Effector memory CD4-positive, alpha-beta T cell (primary cell): ENCODE results near the gene PLEKHN1.
"Not testable (repeated sequence)": the region's sequence is repeated elsewhere in the genome, so short reads cannot be mapped to it uniquely, and the experiment has no call there.

ENCODE experiments used
- DNase-seq, 3 donors: peaks; one replicate each; pipeline ENCODE4 v3.0.0-alpha.2; 2020
- H3K27ac ChIP-seq: 2 replicates; pipeline ENCODE4 v1.7.0; 2013; ENCODE audit warnings: mild to moderate bottlenecking, low read length, moderate library complexity; ENCODE audit not compliant: insufficient read depth, poor library complexity, severe bottlenecking
- H3K27me3 ChIP-seq: replicated peaks from 2 replicates; pipeline ENCODE4 v1.7.0; 2013; ENCODE audit warnings: mild to moderate bottlenecking, low read length; ENCODE audit not compliant: insufficient read depth, control insufficient read depth, poor library complexity, severe bottlenecking
- H3K36me3 ChIP-seq: 2 replicates; pipeline ENCODE4 v1.7.0; 2013; ENCODE audit warnings: mild to moderate bottlenecking, low read length, moderate library complexity; ENCODE audit not compliant: control insufficient read depth, insufficient read depth
- H3K4me1 ChIP-seq: 2 replicates; pipeline ENCODE4 v1.7.0; 2013; ENCODE audit warnings: low read length, mild to moderate bottlenecking; ENCODE audit not compliant: control insufficient read depth, insufficient read depth, poor library complexity, severe bottlenecking
- H3K4me3 ChIP-seq: 2 replicates; pipeline ENCODE4 v1.7.0; 2013; ENCODE audit warnings: low read length, low read depth, mild to moderate bottlenecking; ENCODE audit not compliant: insufficient read depth, poor library complexity, severe bottlenecking
- H3K9me3 ChIP-seq: 2 replicates; pipeline ENCODE4 v1.7.0; 2013; ENCODE audit warnings: mild to moderate bottlenecking, low read length, moderate library complexity; ENCODE audit not compliant: control insufficient read depth

PLEKHN1 gene

GRCh38 chr1:975896-976683 is 9.8 kb downstream of the PLEKHN1 start:
- Histone ChIP-seq H3K27ac (no peak overlapping the region), H3K27me3 (no peaks in the 10 kb centered on the region), H3K9me3 (no peaks in the 10 kb centered on the region), H3K4me1 (peaks cover 10% of the 10 kb centered on the region), H3K4me3 (peak overlapping the region; percentile 37), H3K36me3 (no peaks in the 10 kb centered on the region)
- DNase-seq, result peak in 2 of 3 donors; percentile 34 to 36

- not testable (repeated sequence) for DNase-seq, H3K27ac ChIP-seq, H3K36me3 ChIP-seq, H3K27me3 ChIP-seq, H3K9me3 ChIP-seq, H3K4me3 ChIP-seq
- H3K4me1 ChIP-seq, result peaks cover 10% of the 10 kb centered on the region
Measured at GRCh38 chr1:976791-977190, 10.5 kb downstream of the PLEKHN1 start.

DNA sequence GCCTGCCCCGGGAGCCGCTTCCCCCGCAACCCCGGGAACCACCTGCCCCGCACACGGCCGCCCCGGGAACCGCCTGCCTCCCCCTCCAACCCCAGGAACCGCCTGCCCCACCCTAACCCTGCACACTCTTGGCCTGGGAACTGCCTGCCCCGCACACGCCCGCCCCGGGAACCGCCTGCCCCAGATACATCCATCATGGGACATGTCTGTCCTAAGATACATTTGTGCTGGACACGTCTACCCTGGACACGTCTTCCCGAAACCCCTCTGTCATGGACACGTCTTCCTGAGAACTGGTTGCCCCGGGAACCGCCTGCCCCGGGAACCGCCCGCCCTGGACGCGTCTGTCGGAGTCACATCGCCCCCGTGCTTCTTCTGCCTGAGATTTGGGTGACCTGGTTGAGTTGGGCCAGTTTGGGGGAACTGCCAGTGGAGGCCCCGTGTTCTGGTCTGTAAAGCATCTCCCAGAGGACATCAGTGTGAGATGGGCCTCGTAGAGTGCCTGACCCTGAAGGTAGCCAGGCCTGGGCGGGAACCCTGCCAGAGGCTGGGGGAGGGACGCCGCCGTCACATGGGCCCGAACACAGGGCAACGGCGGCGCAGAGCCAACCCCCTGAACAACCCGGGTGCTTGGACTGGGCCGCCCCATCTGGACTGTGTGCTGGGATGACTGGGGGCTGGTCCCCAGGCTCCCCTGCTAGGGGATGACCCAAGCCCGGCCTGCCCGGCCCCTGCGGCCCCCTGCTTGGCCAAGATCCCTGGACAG is 12.0 kb downstream of the PLEKHN1 start:
- Histone ChIP-seq H3K4me3 (no peak overlapping the region), H3K36me3 (no peaks in the 10 kb centered on the region), H3K27me3 (no peaks in the 10 kb centered on the region), H3K4me1 (peaks cover 10% of the 10 kb centered on the region), H3K27ac (no peak overlapping the region), H3K9me3 (no peaks in the 10 kb centered on the region)
- no peak for DNase-seq

- DNase-seq, result no peak
- Histone ChIP-seq H3K27ac (no peak overlapping the region), H3K9me3 (no peaks in the 10 kb centered on the region), H3K4me3 (no peak overlapping the region), H3K36me3 (no peaks in the 10 kb centered on the region), H3K27me3 (no peaks in the 10 kb centered on the region), H3K4me1 (peaks cover 10% of the 10 kb centered on the region)
Measured at GRCh38 chr1:978835-979743, 12.8 kb downstream of the PLEKHN1 start.

DNA sequence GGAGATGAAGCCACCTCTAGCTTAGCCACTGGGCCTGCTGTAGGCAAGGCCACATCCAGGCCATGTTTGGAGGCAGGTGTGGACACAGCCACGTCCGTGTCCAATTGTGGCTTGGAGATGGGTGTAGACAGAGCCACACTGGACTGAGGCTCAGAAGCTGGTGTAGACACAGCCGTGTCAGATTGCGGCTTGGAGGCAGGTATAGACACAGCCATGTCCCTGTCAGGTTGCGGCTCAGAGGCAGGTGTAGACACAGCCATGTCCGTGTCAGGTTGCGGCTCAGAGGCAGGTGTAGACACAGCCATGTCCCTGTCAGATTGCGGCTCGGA is 13.4 kb downstream of the PLEKHN1 start:
- H3K9me3 ChIP-seq, result no peaks in the 10 kb centered on the region
- H3K4me1 ChIP-seq, result peaks cover 10% of the 10 kb centered on the region
- no peak overlapping the region for H3K4me3 ChIP-seq
- DNase-seq, result no peak
- no peaks in the 10 kb centered on the region for H3K27me3 ChIP-seq
- H3K27ac ChIP-seq, result no peak overlapping the region
- no peaks in the 10 kb centered on the region for H3K36me3 ChIP-seq

- Histone ChIP-seq H3K9me3 (no peaks in the 10 kb centered on the region), H3K27ac (no peak overlapping the region), H3K4me3 (no peak overlapping the region), H3K27me3 (no peaks in the 10 kb centered on the region), H3K4me1 (peaks cover 10% of the 10 kb centered on the region), H3K36me3 (no peaks in the 10 kb centered on the region)
- DNase-seq, result no peak
Measured at GRCh38 chr1:980137-980571, 13.9 kb downstream of the PLEKHN1 start.

GRCh38 chr1:980602-981395 is 14.5 kb downstream of the PLEKHN1 start:
- DNase-seq, result no peak
- Histone ChIP-seq H3K9me3 (no peaks in the 10 kb centered on the region), H3K27ac (no peak overlapping the region), H3K27me3 (no peaks in the 10 kb centered on the region), H3K4me3 (no peak overlapping the region), H3K4me1 (peaks cover 6% of the 10 kb centered on the region), H3K36me3 (no peaks in the 10 kb centered on the region)

DNA sequence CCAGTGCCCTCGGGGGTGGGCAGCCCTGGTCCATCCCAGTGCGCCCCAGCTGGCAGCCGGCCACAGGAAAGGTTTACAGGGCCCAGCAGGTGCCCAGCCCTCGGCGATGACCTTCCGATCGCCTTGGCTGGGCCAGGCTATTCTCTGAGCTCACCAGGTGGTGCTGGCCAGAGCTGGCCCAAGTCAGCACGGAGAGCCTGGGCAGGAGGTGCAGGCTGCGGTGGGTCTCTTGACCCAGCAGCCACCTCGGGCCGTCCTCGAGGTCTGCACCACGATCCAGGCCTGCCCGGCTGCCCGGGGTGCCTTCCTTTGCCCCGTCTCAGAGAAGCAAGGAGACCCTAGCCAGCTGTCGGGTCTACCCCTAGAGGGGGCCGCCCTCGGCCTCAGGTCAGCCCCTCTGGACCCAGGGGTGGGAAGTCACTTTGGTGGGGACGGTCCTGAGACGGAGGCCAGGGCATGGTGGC is 15.2 kb downstream of the PLEKHN1 start:
- no peak for DNase-seq
- H3K27me3 ChIP-seq, result no peaks in the 10 kb centered on the region
- H3K27ac ChIP-seq, result no peak overlapping the region
- H3K4me3 ChIP-seq, result no peak overlapping the region
- no peaks in the 10 kb centered on the region for H3K36me3 ChIP-seq
- H3K4me1 ChIP-seq, result no peaks in the 10 kb centered on the region
- H3K9me3 ChIP-seq, result no peaks in the 10 kb centered on the region

GRCh38 chr1:981955-982558 is 15.8 kb downstream of the PLEKHN1 start, which contains the start of gene PERM1:
Gene PERM1 (minus strand): TSS chr1:982093. CDS start chr1:981029, 1,064 bp downstream.
- Histone ChIP-seq H3K4me1 (no peaks in the 10 kb centered on the region), H3K36me3 (no peaks in the 10 kb centered on the region), H3K4me3 (no peak within 1 kb of the TSS), H3K27me3 (no peaks in the 10 kb centered on the region), H3K9me3 (no peaks in the 10 kb centered on the region), H3K27ac (no peak within 1 kb of the TSS)
- no peak for DNase-seq
